SHP77 treated with DMSO at 0.1 percent for 48 hours (cell line): ENCODE measurements around the gene PLIN5.
"Not testable (repeated sequence)": the region's sequence is repeated elsewhere in the genome, so short reads cannot be mapped to it uniquely, and the experiment has no call there.

Experiments
- DNase-seq: peaks from one replicate; lab custom pipeline; 2025; lab: John Stamatoyannopoulos, UW

PLIN5 gene

GRCh38 chr19:4568886-4569285 lies 33.9 kb upstream of the PLIN5 start:
- DNase-seq: no peak

GRCh38 chr19:4567584-4568071 lies 32.6 kb upstream of the PLIN5 start:
- peak; percentile 18 for DNase-seq

GRCh38 chr19:4566402-4567051 lies 31.5 kb upstream of the PLIN5 start:
- DNase-seq: no peak

- not testable (repeated sequence) for DNase-seq
These were observed 28.5 kb upstream of the PLIN5 start for GRCh38 chr19:4563562-4563961.

GRCh38 chr19:4562085-4562484 lies 27.1 kb upstream of the PLIN5 start:
- not testable (repeated sequence) for DNase-seq

- no peak for DNase-seq
These were observed 24.5 kb upstream of the PLIN5 start, which contains the start of gene SEMA6B for GRCh38 chr19:4559569-4559968. SEMA6B (minus strand) TSS chr19:4559684; CDS start chr19:4558457, 1,227 bp downstream.

GRCh38 chr19:4557971-4558941 lies 23.2 kb upstream of the PLIN5 start:
- DNase-seq: no peak

- DNase-seq: no peak
These were observed 22.3 kb upstream of the PLIN5 start for GRCh38 chr19:4557144-4557970.

GRCh38 chr19:4556597-4557127 lies 21.6 kb upstream of the PLIN5 start:
- no peak for DNase-seq

GRCh38 chr19:4555657-4556561 lies 20.9 kb upstream of the PLIN5 start:
- DNase-seq: no peak

- no peak for DNase-seq
These were observed 19.7 kb upstream of the PLIN5 start for GRCh38 chr19:4554717-4555116.

- no peak for DNase-seq
These were observed 18.8 kb upstream of the PLIN5 start for GRCh38 chr19:4553775-4554174.

GRCh38 chr19:4553092-4553695 lies 18.2 kb upstream of the PLIN5 start:
- DNase-seq: no peak

GRCh38 chr19:4552525-4552819 lies 17.4 kb upstream of the PLIN5 start:
- DNase-seq: no peak

- no peak for DNase-seq
These were observed 15.5 kb upstream of the PLIN5 start for GRCh38 chr19:4550479-4551050.

GRCh38 chr19:4550018-4550417 lies 15.0 kb upstream of the PLIN5 start:
- DNase-seq: no peak

GRCh38 chr19:4548238-4548584 lies 13.2 kb upstream of the PLIN5 start:
- no peak for DNase-seq

- DNase-seq: no peak
These were observed 12.5 kb upstream of the PLIN5 start for GRCh38 chr19:4547303-4548237.
